Keratinocyte (primary cell): ENCODE data around the gene MARCHF3.

ENCODE experiments used
- CTCF ChIP-seq, 3 experiments: IDR thresholded peaks in 1 of 3; conservative IDR thresholded peaks in 1 of 3; optimal IDR thresholded peaks in 1 of 3; 2 replicates in 2 of 3; 3 replicates in 1 of 3; pipeline versions ENCODE3 to v1.5.1; 2011; ENCODE audit warnings: low read length in 3 of 3, mild to moderate bottlenecking in 3 of 3, moderate library complexity in 2 of 3, control low read depth in 1 of 3, inconsistent platforms in 1 of 3; ENCODE audit not compliant: insufficient read depth in 2 of 3; ENCODE audit errors: extremely low read depth in 1 of 3
- EZH2 ChIP-seq: IDR thresholded peaks from one replicate; pipeline ENCODE4 v1.6.1; 2012; ENCODE audit warnings: inconsistent platforms, mild to moderate bottlenecking, low read length, moderate library complexity

- no peak for TF ChIP-seq CTCF (optimal IDR thresholded peaks at IDR 0.05 in 1 of 3, IDR thresholded peaks at IDR 0.05 in 1 of 3, conservative IDR thresholded peaks at IDR 0.05 in 1 of 3; ENCODE audit: extremely low read depth in 1 of 3, insufficient read depth in 2 of 3, low read length in 3 of 3)
- no peak for TF ChIP-seq EZH2
These were observed 102.3 kb downstream of the MARCHF3 start for GRCh38 chr5:126928041-126928440.
